GM23338 (cell line): Measurements from ENCODE around the gene OR1D5. TPM values are rescaled to one million over a fixed set of nuclear protein-coding genes. Genes with fewer than 3 reads are reported as not detected.

Source experiments
- ATAC-seq: fragments of 200-7000 bp; cut with Tn5 transposase; 3 replicates; pipeline ENCODE4 v1.9.1; 2020
- DNase-seq: peaks from one replicate; pipeline ENCODE4 v3.0.0-alpha.2; 2015; ENCODE audit warnings: low spot score
- H2AFZ ChIP-seq: fragments of 200-600 bp; sonication (generic); 2 replicates; pipeline ENCODE4 v1.8.0; 2016; ENCODE audit warnings: antibody characterized with exemption, mild to moderate bottlenecking, moderate library complexity
- H3F3A ChIP-seq: fragments of 200-600 bp; sonication (generic); replicated peaks from 2 replicates; pipeline ENCODE4 v1.8.0; 2017; ENCODE audit warnings: antibody characterized with exemption, mixed run types, low read depth
- H3K27ac ChIP-seq: fragments of 200-600 bp; sonication (generic); 2 replicates; pipeline ENCODE4 v1.6.1; 2016; ENCODE audit warnings: low read depth
- H3K27me3 ChIP-seq: fragments of 200-600 bp; sonication (generic); 2 replicates; pipeline ENCODE4 v1.8.0; 2016; ENCODE audit warnings: mild to moderate bottlenecking, mixed run types, moderate library complexity; ENCODE audit not compliant: insufficient read depth
- H3K36me3 ChIP-seq: fragments of 200-600 bp; sonication (generic); 2 replicates; pipeline ENCODE4 v1.8.0; 2016; ENCODE audit warnings: mild to moderate bottlenecking; ENCODE audit not compliant: insufficient read depth
- H3K4me1 ChIP-seq: fragments of 200-600 bp; sonication (generic); 2 replicates; pipeline ENCODE4 v1.8.0; 2016; ENCODE audit warnings: mild to moderate bottlenecking, moderate library complexity; ENCODE audit not compliant: insufficient read depth
- H3K4me2 ChIP-seq: fragments of 200-600 bp; sonication (generic); 2 replicates; pipeline ENCODE4 v1.7.1; 2017; ENCODE audit warnings: mixed run types
- H3K4me3 ChIP-seq: fragments of 200-600 bp; sonication (generic); 2 replicates; pipeline ENCODE4 v1.6.1; 2016; ENCODE audit warnings: mixed run types
- H3K79me2 ChIP-seq: fragments of 200-600 bp; sonication (generic); replicated peaks from 2 replicates; pipeline ENCODE4 v1.8.0; 2017; ENCODE audit warnings: mild to moderate bottlenecking; ENCODE audit not compliant: insufficient read depth
- H3K9me2 ChIP-seq: fragments of 200-600 bp; sonication (generic); 2 replicates; pipeline ENCODE4 v1.8.0; 2017; ENCODE audit not compliant: insufficient read depth
- H4K20me1 ChIP-seq: fragments of 200-600 bp; sonication (generic); replicated peaks from 2 replicates; pipeline ENCODE4 v1.8.0; 2017; ENCODE audit warnings: mild to moderate bottlenecking; ENCODE audit not compliant: insufficient read depth
- H3K27ac Mint-ChIP-seq: 2 replicates; pipeline ENCODE4 v1.8.0; 2020; ENCODE audit warnings: inconsistent platforms, mild to moderate bottlenecking, moderate library complexity, mixed read lengths
- H3K27me3 Mint-ChIP-seq: 3 replicates; pipeline ENCODE4 v1.8.0; 2022; ENCODE audit warnings: low read depth, mild to moderate bottlenecking, moderate library complexity, mixed read lengths, inconsistent platforms; ENCODE audit not compliant: insufficient read depth, poor library complexity
- H3K36me3 Mint-ChIP-seq: 3 replicates; pipeline ENCODE4 v1.8.0; 2021; ENCODE audit warnings: low read depth, mild to moderate bottlenecking, inconsistent platforms, moderate library complexity, mixed read lengths
- H3K4me1 Mint-ChIP-seq: 3 replicates; pipeline ENCODE4 v1.8.0; 2020; ENCODE audit warnings: mild to moderate bottlenecking, inconsistent platforms, mixed read lengths
- H3K4me3 Mint-ChIP-seq: 3 replicates; pipeline ENCODE4 v1.8.0; 2021; ENCODE audit warnings: moderate library complexity, mild to moderate bottlenecking, inconsistent platforms, mixed read lengths
- H3K9me3 Mint-ChIP-seq: 3 replicates; pipeline ENCODE4 v1.8.0; 2020; ENCODE audit warnings: moderate library complexity, mild to moderate bottlenecking, inconsistent platforms, mixed read lengths
- CREB1 ChIP-seq: fragments of 250-450 bp; sonication (Bioruptor Pico); IDR thresholded peaks from 2 replicates; pipeline ENCODE4 v1.5.0; 2020; ENCODE audit warnings: low read depth, mild to moderate bottlenecking, moderate library complexity
- EZH2 ChIP-seq: fragments of 200-600 bp; sonication (generic); IDR thresholded peaks from one replicate; pipeline ENCODE4 v1.8.0; 2017; ENCODE audit warnings: antibody characterized with exemption, mild to moderate bottlenecking, low read depth; ENCODE audit not compliant: unreplicated experiment
- EZH2phosphoT487 ChIP-seq: fragments of 200-600 bp; sonication (generic); IDR thresholded peaks from one replicate; pipeline ENCODE4 v1.8.1; 2018; ENCODE audit warnings: antibody characterized with exemption; ENCODE audit not compliant: unreplicated experiment
- JUNB ChIP-seq: IDR thresholded peaks from one replicate; pipeline ENCODE4 v1.6.1; 2016; ENCODE audit warnings: antibody characterized with exemption; ENCODE audit not compliant: unreplicated experiment
- NANOG ChIP-seq: IDR thresholded peaks from 2 replicates; pipeline ENCODE4 v1.6.1; 2016; ENCODE audit warnings: antibody characterized with exemption, borderline replicate concordance
- POLR2AphosphoS5 ChIP-seq: IDR thresholded peaks from 2 replicates; pipeline ENCODE4 v1.6.1; 2016; ENCODE audit warnings: antibody characterized with exemption, low read depth
- REST ChIP-seq: IDR thresholded peaks from one replicate; pipeline ENCODE4 v1.6.1; 2018; ENCODE audit warnings: antibody characterized with exemption; ENCODE audit not compliant: unreplicated experiment
- STAT1 ChIP-seq: IDR thresholded peaks from one replicate; pipeline ENCODE4 v1.6.1; 2016; ENCODE audit warnings: antibody characterized with exemption; ENCODE audit not compliant: unreplicated experiment
- ZNF114 ChIP-seq: fragments of 250-450 bp; sonication (Bioruptor Pico); IDR thresholded peaks from 2 replicates; pipeline ENCODE4 v1.5.0; 2020; ENCODE audit warnings: mild to moderate bottlenecking, moderate library complexity
- ZNF331 ChIP-seq: fragments of 250-450 bp; sonication (Bioruptor Pico); IDR thresholded peaks from 2 replicates; pipeline ENCODE4 v1.5.0; 2020; ENCODE audit warnings: low read depth, mild to moderate bottlenecking, moderate library complexity
- ZNF462 ChIP-seq: fragments of 250-450 bp; sonication (Bioruptor Pico); IDR thresholded peaks from 2 replicates; pipeline ENCODE4 v1.5.0; 2020; ENCODE audit warnings: mild to moderate bottlenecking, moderate library complexity
- polyA plus RNA-seq: library from polyadenylated mRNA; unstranded; fragments of >200 nt; fragmentation: Nextera tagmentation; extraction: Ambion mirVana; gene quantifications from 2 replicates; pipeline ENCODE4 v1.2.1, GENCODE V29; 2016
- total RNA-seq: library from RNA; depleted of rRNA; stranded (reverse); fragments of >200 nt; shearing (Covaris generic); gene quantifications from 2 replicates; pipeline ENCODE4 v1.2.3, GENCODE V29; 2014
- TF ChIP-seq, protein P1 (sequence below): IDR thresholded peaks from 2 replicates; pipeline ENCODE4 v1.6.1; 2016; ENCODE audit warnings: antibody characterized with exemption
- TF ChIP-seq, protein P2 (sequence below), 2 experiments: fragments of 200-600 bp in 1 of 2; sonication (generic) in 1 of 2; conservative IDR thresholded peaks; 2 replicates each; pipeline versions ENCODE4 v1.5.1 to v1.6.1; 2016 to 2017; ENCODE audit warnings: antibody characterized with exemption in 2 of 2, low read depth in 2 of 2, mild to moderate bottlenecking in 2 of 2, moderate library complexity in 1 of 2

OR1D5 gene
- total and polyA plus RNA-seq, 2 experiments from 2014 or later, result not detected

DNA sequence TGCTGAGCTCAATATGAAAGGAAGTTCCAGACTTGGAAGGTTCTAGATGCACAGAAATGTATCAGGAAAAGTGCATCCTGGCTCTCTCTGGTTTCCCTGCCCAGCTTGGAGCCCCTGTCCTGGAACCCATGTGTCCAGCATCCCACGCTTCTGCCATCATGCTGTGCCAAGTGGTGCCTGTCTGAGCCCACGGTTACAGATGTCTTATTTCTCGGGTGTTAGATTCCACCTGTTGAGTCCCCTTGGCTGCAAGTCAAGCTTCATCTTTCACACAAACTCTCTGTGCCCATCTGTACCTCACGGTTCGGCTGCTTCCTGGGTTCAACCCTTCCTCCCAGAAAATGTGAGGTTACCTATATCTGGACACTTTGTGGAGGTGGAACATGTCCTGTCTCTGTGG, 22.5 kb downstream of the OR1D5 start:
- Histone ChIP-seq H3K27me3 (no peaks in the 10 kb centered on the region), H3K9me2 (no peaks in the 10 kb centered on the region), H3K4me3 (no peak overlapping the region), H3K4me1 (no peaks in the 10 kb centered on the region), H2AFZ (no peak overlapping the region), H3K79me2 (no peaks in the 10 kb centered on the region), H3F3A (no peaks in the 10 kb centered on the region), H3K27ac (no peak overlapping the region), H3K36me3 (no peaks in the 10 kb centered on the region), H3K4me2 (no peak overlapping the region), H4K20me1 (no peaks in the 10 kb centered on the region)
- Mint-ChIP-seq H3K9me3 (peaks cover 30% of the 10 kb centered on the region), H3K36me3 (peaks cover 13% of the 10 kb centered on the region), H3K4me1 (no peaks in the 10 kb centered on the region), H3K4me3 (no peak overlapping the region), H3K27me3 (peaks cover 5% of the 10 kb centered on the region), H3K27ac (no peak overlapping the region)
- ATAC-seq, result no peak
- no peak for DNase-seq
- TF ChIP-seq REST (no peak), CREB1 (CRISPR knock-in tag) (no peak), JUNB (no peak), NANOG (no peak), ZNF462 (CRISPR knock-in tag) (no peak), EZH2phosphoT487 (no peak), POLR2AphosphoS5 (no peak), ZNF114 (CRISPR knock-in tag) (no peak), ZNF331 (CRISPR knock-in tag) (no peak), STAT1 (no peak), EZH2 (no peak)
- TF ChIP-seq, protein P1, sequence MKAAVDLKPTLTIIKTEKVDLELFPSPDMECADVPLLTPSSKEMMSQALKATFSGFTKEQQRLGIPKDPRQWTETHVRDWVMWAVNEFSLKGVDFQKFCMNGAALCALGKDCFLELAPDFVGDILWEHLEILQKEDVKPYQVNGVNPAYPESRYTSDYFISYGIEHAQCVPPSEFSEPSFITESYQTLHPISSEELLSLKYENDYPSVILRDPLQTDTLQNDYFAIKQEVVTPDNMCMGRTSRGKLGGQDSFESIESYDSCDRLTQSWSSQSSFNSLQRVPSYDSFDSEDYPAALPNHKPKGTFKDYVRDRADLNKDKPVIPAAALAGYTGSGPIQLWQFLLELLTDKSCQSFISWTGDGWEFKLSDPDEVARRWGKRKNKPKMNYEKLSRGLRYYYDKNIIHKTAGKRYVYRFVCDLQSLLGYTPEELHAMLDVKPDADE, result no peak
- TF ChIP-seq, protein P2, sequence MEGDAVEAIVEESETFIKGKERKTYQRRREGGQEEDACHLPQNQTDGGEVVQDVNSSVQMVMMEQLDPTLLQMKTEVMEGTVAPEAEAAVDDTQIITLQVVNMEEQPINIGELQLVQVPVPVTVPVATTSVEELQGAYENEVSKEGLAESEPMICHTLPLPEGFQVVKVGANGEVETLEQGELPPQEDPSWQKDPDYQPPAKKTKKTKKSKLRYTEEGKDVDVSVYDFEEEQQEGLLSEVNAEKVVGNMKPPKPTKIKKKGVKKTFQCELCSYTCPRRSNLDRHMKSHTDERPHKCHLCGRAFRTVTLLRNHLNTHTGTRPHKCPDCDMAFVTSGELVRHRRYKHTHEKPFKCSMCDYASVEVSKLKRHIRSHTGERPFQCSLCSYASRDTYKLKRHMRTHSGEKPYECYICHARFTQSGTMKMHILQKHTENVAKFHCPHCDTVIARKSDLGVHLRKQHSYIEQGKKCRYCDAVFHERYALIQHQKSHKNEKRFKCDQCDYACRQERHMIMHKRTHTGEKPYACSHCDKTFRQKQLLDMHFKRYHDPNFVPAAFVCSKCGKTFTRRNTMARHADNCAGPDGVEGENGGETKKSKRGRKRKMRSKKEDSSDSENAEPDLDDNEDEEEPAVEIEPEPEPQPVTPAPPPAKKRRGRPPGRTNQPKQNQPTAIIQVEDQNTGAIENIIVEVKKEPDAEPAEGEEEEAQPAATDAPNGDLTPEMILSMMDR (conservative IDR thresholded peaks at IDR 0.05; ENCODE audit: low read depth in 2 of 2), result no peak
